Activated CD8-positive, alpha-beta memory T cell treated with anti-CD3 and anti-CD28 coated beads, Interleukin-2, amount 50 U/mL, for 24 hours (primary cell): ENCODE results near the gene MYO1G.

Source experiments
- DNase-seq: peaks from one replicate; pipeline ENCODE4 v3.0.0-alpha.2; 2020; ENCODE audit errors: extremely low read depth

MYO1G gene

DNA sequence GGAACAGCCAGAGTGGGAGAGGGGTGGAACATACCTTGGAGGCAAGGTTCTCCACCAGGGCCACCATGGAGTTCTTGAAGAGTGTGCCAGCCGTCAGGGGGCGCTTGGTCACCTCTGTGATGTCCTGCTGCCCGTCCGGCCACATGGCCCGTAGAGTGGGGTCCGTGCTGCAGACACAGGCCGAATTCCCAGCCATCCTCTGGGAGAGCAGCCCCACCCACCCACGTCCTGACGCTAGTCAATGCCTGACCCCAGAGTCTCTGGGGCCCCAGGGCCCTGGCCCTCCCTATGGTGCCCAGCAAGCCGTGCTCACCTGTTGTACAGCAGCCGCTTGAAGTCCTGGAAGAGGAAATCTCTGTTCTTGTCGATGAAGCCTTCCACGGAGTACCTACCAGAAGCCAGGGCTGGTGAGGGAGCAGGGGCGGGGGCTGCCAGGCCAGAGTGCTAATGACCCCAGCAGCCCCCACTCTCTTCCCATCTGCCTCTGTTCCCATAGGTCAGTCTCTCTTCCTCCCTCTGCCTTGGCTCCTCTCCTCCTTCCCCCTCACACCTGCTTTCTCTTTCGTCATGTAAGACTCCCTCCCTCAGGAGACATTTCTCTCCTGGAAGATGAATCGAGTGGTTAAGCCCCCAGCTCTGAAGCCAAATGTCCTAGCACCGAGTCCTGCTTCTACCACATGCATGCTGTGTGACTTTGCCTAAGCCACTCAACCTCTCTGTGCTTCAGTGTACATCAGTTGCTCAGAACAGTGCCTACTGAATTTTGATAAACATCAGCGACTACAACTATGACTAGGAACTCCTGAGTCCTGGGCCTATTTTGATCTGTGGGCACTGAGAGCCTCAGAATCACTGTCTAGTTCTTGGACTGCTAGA, 11.0 kb downstream of the MYO1G start:
- DNase-seq: no peak

DNA sequence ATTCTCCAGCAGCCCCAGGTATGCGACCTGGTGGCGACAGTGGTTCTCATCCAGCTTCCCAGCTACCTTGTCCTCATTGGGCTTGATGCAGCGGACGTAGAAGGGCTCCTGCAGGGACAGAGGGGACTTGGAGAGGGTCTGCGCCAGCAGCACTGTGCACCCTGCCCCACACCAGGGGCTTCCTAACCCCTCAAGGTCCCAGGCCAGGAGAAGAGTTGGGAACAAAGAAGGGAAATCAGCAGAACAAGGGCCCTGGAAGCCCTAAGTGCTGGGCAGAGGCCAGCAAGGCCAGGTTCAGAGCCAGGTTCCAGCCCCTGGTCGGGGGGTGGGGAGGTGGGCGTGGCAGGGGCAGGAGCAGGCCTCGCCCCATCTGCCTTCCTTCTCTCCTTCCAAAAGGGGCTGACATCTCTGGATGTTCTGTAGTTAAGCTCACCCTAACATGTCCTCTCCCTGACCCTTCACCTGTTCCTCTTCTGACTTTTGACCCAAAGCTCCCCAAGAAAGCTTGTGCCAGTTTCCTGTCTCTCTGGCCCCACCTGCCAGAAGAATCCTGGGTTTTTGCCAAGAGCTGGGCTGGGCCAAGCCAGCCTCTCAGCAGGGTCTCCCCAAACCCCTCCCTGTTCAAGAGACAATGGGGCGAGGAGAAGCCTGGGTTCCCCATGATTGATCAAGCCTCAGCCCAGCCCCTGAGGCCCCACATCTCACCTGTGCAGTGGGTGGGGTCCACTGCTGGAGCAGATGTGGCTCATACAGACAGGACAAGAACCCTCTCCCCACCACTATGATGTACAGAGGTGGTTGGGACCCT, 11.9 kb downstream of the MYO1G start:
- DNase-seq: no peak

DNA sequence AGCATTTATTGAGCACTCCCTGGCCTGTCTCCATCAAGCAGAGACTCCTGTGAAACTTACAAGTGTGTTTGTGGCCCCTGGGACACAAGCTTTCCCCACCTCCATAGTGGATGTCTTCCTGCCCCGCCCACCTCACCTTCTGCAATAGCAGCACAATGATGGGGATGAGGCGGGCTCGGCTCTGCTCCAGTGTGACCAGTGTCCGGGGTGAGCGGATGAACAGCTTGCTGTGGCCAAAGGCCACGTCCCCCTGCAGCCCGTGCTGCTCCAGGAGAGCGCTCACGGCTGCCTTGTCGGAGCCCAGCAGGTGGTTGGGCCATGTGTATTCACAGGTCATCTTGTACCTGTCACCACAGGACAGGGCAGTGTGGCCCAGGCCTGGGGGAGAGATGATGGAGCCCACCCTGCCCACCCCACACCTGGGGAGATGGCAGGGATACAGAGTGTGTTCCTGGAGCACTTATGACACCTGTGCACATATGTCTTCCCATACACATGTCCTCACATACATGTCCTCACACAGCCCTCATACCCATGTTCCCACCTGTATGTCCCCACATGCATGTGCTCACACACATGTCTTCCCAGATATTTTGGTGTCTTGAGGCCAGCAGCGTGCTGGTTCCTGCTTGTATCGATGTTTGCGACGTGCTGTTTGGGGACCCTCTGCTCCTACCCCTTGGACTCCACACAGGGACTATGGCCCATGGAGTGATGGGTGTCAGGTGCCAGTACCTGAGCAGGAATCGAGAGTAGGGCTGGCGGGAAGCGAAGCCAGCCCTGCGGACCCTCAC, 12.7 kb downstream of the MYO1G start:
- DNase-seq: no peak

DNA sequence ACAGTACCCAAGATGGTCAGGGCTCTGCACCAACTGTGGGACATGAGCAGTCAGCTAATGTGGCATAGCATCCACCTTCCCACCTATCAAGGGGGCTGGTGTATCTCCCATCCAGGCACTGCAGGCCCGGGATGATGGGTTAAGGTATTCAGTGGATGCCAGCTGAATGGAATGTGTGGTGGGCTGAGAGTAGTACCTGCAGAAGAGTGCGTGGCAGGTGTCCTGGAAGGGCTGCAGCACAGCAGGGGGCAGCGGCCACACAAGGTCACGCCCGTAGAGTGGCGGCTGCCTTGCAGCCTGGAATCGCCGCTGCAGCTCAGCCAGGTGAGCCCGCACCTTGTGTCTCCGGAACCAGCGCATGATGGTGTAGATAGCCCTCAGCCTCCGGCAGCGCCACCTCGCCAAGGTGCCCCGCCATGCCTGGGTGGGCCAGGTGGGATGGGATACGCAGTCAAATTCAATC, 13.3 kb downstream of the MYO1G start:
- DNase-seq: no peak

DNA sequence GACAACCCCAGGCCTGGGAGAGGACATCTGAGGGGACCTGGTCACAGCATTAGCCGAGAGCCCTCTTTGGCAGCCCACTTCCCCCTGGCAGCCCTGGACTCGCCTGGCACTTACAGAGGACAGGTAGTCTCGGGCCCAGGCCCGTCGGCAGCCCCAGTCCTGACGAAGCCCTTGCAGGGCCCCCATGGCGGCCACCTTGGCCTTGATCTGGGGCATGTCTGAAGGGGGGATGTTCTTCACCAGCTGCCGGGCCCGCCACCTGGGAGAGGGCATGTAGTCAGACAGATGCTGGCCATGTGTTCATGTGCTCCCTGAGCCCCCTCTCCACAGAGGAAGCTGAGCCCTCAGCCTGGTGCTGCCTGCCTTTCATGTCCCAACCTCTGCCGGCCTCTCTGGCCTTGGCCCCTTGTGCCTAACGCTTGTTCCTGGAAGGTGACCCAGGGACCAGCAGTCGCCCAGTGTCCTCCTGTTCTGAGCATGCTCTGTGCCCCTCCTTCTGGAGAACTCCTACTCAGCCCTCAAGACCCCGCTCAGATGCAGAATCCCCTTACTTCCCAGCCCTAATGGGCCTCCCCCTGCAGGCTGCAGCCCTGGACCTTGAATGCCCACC, 13.9 kb downstream of the MYO1G start:
- DNase-seq: no peak

DNA sequence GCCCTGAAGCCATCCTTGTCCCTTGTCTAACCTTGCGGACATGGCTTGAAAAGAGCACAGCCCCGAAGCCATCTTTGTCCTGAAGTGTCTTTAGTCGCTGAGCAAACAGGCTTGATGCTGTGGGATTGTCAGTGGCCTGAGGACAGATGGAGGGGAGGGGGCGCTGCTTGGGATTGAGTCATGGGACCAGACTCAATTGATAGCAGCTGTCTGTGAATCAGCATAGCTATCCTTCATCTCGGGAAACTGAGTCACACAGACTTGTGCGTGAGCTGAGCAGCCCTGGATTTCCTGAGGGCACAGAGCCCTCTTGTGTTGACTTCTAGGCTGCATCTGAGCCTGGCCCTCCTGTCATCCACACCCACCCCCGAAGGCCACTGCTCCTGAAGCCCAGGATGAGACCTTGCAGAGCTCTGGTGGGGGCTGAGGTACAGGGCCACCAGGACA, 14.4 kb downstream of the MYO1G start:
- DNase-seq: no peak

DNA sequence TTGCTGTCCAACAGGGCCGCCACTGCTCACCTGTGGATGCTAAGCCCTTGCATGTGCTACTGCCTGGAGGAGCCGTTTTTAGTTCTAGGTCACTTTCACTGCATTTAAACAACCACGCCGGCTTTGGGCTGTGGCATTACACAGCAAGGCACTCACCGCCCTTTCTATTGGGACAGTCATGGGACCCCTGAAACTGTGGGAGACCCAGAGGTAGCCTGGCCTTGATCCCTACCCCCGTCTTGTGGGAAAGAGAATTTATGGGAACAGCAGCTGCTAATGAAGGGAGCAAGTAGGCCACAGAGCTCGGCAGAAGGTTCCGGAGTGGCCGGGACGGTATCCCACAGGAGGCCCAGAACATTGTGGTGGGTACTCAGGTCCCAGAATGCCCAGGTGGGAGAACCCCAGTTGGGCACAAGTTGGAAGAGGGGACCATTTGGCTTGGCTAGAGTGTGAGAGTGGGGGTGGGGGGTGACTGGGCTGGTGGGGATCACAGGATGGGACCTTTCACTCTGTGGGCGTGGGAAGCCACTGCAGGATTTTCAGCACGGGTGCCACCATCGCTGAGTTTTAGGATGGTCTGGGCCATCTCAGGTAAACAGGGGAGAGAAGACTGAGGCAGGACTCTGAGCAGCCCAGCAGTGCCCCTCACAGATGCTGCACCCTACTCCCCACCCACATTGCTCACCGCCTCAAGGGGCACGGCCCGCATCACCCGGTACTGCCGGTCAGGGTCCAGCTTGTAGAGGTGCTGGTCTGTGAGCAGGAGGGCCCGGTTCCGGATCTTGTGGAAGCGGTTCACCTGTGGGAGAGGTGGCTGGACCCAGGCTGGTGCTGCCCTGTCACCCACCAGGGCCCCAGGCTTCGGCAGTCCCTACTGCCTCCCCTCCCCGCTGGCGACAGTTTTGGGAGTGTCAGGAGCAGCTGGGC, 15.2 kb downstream of the MYO1G start:
- no peak for DNase-seq

DNA sequence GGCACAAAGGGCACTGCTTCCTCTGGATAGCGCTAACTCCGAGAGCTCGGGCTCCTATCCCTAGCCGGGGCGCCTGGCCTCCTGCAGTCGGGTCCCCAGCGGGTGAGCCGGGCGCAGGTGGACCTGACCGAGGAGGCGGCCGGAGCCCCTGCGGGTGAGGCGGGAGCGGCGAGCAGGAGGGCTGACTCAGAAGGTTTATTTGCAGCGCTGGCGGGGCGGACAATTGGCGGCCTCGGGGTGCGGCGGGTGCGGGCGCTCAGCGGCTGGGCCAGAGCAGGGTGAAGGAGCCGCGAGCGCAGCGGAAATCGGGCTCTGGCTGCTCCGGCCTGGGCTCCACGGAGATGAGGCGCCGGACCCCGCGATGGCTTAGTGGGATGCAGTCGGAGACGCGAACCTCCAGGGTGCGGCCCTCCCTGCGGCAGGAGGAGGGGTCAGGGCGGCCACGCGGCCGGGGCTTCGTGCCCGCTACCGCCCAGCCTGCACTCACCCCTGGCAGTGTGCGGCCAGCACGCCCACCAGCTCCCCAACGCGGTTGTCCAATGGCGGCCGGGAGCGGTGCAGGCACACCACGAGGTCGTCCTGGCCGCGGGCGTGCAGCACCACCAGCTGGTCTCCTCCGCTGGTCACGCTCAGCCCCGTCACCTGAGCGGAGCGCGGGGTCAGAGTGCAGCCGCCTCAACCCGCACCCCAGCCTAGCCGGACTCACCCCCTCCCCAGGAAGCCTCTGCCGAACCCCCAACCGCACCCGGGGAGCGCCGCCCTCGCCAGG, 16.1 kb downstream of the MYO1G start:
- DNase-seq: no peak

DNA sequence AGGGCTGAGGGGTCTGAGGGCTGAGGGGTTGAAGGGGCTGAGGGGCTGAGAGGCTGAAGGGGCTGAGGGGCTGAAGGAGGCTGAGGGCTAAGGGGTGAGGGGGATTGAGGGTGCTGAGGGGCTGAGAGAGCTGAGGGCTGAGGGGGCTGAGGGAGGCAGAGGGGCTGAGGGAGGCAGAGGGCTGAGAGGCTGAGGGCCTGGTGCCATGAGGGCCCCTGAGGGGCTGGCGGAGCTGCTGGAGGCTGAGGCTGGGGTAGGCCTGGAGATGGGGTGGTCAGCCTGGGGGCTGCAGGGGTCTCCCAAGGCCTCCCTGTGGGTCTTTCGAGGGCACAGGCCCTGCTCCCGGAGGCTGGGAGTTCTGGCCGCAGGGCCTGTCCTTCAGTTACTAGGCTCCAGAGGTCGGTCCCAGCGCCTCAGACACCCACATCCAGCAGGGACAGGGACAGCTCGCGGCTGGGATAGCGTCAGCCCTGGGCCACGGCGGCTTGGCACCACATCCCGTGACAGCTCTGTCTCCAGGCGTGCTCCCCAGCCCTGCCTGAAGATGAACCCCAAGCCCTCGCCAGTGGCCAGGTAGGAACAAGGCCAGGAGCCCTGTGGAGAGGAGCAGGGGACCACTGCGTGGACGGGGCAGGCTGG, 16.9 kb downstream of the MYO1G start:
- DNase-seq: no peak

DNA sequence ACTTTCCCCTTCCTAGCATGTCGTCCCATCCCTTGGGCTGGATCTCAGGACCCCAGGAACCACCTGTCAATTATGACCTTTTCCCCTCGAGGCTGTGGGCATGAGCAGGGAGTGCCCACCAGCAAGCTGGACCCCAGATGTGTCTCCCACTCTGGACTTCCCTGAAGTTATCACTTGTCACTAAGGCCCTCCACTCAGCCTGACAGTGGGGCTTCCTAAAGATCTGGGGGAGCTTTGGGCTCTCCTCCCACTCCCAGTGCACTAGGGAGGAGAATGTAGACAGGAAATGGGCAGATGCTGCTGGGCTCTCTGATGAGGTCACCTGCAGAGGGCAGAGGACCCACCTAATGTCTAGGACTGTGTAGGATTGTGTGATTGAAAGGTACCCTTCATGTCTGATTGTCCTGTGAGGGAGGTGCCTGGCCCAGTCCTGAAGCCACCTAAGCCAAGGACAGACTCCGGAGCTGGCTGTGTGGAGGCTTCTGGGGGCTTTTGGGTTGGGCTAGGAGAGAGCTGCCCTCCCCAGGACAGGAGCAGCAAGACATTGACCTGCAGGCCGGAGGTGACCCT, 18.7 kb downstream of the MYO1G start:
- DNase-seq: no peak

DNA sequence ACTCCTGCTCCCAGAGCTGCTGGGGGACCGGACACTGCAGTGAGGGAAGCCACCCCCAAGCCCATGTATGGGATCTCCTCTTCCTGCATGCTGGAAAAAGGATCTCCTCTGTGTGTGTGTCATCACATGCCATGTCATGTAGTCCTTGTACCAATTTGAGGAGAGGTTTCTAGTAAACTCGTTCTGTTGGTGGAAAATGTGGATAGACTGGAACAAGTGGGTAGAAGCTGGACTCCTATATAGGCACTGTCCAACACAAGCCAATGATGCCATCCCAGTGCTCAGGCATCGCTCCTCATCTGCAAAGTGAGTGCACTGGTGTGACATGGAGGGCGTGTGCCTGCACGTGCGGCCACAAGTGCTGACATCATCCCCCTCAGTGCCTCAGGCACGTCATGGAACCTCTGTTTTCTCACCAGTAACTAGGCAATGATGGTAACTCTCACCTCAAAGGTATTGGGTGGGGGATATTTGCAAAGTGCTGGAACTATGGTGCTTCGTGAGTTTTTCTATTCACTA, 19.3 kb downstream of the MYO1G start:
- no peak for DNase-seq

DNA sequence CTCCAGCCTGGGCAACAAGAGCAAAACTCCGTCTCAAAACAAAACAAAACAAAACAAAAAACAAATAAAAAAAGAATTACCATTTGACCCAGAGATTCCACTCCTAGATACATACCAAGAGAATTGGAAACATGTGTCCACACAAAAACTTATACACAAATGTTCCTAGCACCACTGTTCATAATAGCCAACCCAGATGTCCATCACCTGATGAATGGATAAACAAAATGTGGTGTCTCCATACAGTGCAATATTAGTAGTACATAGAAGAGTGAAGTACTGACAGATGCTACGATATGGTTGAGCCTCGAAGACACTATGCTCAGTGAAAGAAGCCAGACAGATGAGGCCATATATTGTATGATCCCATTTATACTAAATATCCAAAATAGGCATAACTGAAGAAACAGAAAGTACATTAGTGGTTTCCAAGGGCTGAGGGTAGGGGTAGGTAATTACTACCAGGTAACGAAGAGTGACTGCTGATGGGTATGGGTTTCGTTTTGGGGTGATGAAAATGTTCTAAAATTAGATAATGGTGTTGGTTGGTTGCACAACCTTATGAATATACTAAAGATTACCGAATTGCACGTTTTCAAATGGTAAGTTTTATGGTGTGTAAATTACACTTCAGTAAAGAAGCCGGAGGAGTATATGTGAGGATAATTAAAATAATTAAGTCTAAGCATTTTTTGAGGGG, 20.0 kb downstream of the MYO1G start:
- DNase-seq: no peak

DNA sequence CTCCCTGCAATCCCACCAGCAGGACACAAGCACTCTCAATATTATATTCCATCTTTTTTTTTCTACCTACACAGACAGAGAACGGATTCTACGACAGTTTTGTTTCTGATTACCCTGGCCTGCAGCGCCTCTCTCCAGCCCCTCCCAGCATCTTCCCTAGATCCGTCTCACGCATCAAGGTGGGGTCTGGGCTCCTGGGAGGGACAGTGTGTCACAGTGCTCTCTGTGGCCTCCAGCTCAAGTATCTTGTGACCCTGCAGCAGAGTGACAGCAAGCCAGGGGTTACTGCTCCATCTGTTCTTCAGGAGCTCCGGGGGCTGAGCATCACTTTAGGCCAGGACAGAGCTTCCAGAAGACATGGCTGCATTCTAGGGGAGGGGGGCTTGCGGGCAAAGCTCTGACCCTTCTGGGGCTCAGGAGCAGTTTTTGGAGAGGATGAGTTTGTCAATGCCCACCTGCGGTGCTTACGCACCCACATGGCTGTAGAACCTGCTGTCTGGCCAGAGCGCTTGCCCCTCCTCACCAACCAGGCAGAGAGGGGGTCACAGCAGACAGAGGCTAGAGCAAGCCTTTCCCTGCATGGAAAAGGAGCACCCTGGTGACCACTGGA, 22.6 kb downstream of the MYO1G start:
- DNase-seq: no peak

DNA sequence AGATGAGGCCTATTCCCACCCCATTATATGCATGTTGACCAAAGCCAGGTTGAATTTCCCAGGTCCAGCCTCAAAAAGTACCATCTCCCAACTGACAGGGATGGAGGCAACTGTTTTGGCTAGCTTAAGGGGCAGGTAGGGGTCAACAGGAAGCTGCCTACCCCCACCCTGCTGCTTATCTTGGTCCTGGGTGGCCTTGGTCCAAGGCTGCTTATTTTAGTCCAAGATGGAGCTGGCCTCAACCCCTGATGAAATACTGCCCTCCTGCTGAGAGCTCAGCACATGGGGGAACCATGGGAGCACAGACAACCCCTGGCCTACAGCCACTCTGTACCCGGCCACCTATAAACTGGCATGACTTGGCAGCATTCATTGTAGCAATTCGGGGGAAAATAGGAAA, 23.1 kb downstream of the MYO1G start:
- DNase-seq: no peak

DNA sequence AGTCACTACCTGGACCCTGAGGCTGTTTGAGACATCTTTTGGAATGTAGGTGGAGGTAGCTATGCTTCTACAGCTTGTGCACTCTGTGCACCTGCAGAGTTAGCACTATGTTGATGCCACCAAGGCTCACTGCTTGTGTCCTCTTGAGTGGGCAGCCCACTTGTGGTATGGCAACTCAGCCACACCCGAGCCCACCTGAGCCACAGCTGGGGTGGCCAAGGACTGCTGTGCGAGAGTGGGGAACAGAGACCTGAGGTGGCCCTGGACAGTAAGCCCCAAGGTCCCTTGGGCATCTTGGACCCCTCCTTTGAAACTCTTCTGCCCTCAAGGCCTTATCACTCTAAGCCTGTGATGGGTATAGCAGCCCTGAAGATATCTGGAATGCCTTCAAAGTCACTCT, 25.7 kb downstream of the MYO1G start:
- no peak for DNase-seq

DNA sequence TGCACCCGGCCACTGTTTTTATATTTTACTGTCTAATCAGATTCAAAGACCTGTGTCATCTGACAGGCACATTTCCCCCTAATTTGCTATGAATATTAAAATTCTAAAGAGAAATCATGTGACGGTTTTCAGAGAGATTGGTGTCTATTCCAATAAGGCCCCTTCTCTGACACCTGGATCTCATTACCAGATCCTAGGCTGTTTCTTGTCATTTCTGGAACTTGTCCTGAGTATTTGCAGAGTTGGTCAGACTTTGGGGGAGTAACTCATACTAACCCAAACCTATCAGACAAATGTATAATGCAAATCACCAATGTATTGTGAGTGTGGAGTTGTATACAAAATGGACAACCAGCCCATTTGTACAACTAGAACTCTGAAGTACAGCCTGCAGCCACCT, 29.5 kb downstream of the MYO1G start:
- DNase-seq: no peak

DNA sequence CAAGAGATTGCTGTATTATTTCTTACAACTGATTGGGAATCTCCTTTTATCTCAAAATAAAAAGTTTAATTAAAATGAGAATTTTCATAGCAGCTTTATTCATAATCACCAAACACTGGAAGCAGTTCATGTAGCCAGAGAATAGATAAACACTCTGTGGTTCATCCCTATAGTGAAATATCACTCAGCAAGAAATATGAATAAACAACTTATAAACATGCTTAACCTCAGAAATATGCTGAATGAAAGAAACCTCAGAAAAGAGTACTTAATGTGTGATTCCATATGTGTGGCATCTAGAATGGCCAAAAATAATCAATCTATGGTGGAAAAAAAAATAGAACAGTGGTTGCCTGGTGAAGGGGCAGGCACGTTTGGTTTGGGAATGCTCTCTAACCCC, 33.3 kb downstream of the MYO1G start:
- DNase-seq: no peak

DNA sequence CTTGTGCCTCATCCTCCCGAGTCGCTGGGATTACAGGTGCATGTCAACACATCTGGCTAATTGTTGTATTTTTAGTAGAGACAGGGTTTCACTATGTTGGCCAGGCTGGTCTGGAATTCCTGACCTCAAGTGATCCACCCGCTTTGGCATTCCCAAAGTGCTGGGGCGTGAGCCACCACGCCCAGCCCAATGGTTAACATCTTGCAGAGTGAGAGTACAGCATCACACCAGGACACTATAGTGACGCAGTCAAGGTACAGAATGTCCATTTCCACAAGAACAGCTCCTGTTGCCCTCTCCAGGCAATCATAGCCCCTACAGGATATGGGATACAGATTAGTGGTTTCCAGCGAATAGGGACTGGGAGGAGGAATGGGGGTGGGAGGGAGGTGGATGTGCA, 34.0 kb downstream of the MYO1G start:
- no peak for DNase-seq
